Measurements from ENCODE around the gene SH2D5.

- TF ChIP-seq, protein P1, sequence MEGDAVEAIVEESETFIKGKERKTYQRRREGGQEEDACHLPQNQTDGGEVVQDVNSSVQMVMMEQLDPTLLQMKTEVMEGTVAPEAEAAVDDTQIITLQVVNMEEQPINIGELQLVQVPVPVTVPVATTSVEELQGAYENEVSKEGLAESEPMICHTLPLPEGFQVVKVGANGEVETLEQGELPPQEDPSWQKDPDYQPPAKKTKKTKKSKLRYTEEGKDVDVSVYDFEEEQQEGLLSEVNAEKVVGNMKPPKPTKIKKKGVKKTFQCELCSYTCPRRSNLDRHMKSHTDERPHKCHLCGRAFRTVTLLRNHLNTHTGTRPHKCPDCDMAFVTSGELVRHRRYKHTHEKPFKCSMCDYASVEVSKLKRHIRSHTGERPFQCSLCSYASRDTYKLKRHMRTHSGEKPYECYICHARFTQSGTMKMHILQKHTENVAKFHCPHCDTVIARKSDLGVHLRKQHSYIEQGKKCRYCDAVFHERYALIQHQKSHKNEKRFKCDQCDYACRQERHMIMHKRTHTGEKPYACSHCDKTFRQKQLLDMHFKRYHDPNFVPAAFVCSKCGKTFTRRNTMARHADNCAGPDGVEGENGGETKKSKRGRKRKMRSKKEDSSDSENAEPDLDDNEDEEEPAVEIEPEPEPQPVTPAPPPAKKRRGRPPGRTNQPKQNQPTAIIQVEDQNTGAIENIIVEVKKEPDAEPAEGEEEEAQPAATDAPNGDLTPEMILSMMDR (IDR thresholded peaks at IDR 0.05; ENCODE audit: poor library complexity): no peak
- TF ChIP-seq EZH2 (IDR thresholded peaks at IDR 0.05; ENCODE audit: borderline replicate concordance) (no peak), EZH2phosphoT487 (IDR thresholded peaks at IDR 0.05; ENCODE audit: low read depth, severe bottlenecking, unreplicated experiment) (no peak)
Measured at GRCh38 chr1:20681999-20682398, 50.5 kb downstream of the SH2D5 start.

All from hepatocyte (in vitro differentiated cells).